Measurements from ENCODE around the gene FAM83D.

DNA sequence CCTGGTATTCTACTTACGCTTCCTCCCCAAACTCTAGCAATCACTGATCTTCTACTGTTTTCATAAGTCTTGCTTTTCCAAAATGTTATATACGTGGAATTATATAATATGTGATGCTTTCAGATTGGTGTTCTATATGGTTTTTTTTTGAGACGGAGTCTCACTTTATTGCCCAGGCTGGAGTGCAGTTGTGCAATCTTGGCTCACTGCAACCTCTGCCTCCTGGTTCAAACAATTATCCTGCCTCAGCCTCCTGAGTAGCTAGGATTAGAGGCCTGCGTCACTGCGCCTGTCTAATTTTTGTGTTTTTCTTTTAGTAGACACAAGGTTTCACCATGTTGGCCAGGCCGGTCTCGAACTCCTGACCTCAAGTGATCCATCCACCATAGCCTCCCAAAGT is 10.9 kb upstream of the FAM83D start:
- TF ChIP-seq EZH2 (IDR thresholded peaks at IDR 0.05) (no peak), CTCF (IDR thresholded peaks at IDR 0.05) (no peak), EZH2phosphoT487 (IDR thresholded peaks at IDR 0.05) (no peak)

Measured in neural progenitor cell (in vitro differentiated cells).